Prostate gland (tissue), 2 donors: ENCODE measurements around the gene HMGCR. TPM values are rescaled to one million over a fixed set of nuclear protein-coding genes. Genes with fewer than 3 reads are reported as not detected.

Source experiments
- DNase-seq: peaks from one replicate; pipeline ENCODE4 v3.0.0-alpha.2; 2019; ENCODE audit warnings: low spot score
- H3K27ac ChIP-seq, 2 donors: fragments of 200-600 bp; sonication (generic); 2 replicates each; pipeline ENCODE4 v1.5.1; 2017 to 2019
- H3K27me3 ChIP-seq: fragments of 200-600 bp; sonication (generic); replicated peaks from 2 replicates; pipeline ENCODE4 v1.5.1; 2019; ENCODE audit not compliant: insufficient read depth
- H3K36me3 ChIP-seq, 2 donors: fragments of 200-600 bp; sonication (generic); 1 replicate in 1 of 2; 2 replicates in 1 of 2; pipeline versions ENCODE4 v1.5.1 to v1.8.1; 2017 to 2019
- H3K4me1 ChIP-seq: fragments of 200-600 bp; sonication (generic); replicated peaks from 2 replicates; pipeline ENCODE4 v1.5.1; 2019
- H3K4me3 ChIP-seq, 2 donors: fragments of 200-600 bp; sonication (generic); 2 replicates each; pipeline ENCODE4 v1.5.1; 2017 to 2019
- H3K9me3 ChIP-seq: fragments of 200-600 bp; sonication (generic); 2 replicates; pipeline ENCODE4 v1.5.1; 2017
- CTCF ChIP-seq, 4 experiments: fragments of 200-600 bp in 2 of 4; fragments of 450-650 bp in 2 of 4; sonication (generic) in 2 of 4; IDR thresholded peaks; 1 replicate in 3 of 4; 2 replicates in 1 of 4; pipeline ENCODE4 v1.5.1; 2016 to 2019; ENCODE audit warnings: antibody characterized with exemption in 4 of 4, mild to moderate bottlenecking in 2 of 4, moderate library complexity in 2 of 4
- POLR2A ChIP-seq: fragments of 450-650 bp; IDR thresholded peaks from one replicate; pipeline ENCODE4 v1.6.1; 2016; ENCODE audit warnings: antibody characterized with exemption, mild to moderate bottlenecking
- POLR2AphosphoS5 ChIP-seq: sonication (generic); formaldehyde crosslinking; IDR thresholded peaks from one replicate; pipeline ENCODE4 v1.6.1; 2017; ENCODE audit warnings: antibody characterized with exemption
- WGBS: methylation state at CpG from one replicate; pipeline ENCODE4 v1.1.5; 2018; 5-methylcytosine and 5-hydroxymethylcytosine counted together
- intact Hi-C: fragments of 100-400 bp; cut with DNase I; formaldehyde crosslinking; loops from one replicate; pipeline ENCODE4 v1.14.2; 2022
- total RNA-seq, 2 donors: library from RNA; depleted of rRNA; stranded (reverse); fragments of >200 nt; gene quantifications; one replicate each; pipeline ENCODE4 v1.1.0, GENCODE V29; 2016

Gene HMGCR
- total RNA-seq, 2 donors from 2014 or later: 20.6 to 38.2 TPM

GRCh38 chr5:75335952-75336614, 937 bp upstream of the HMGCR start:
- Histone ChIP-seq H3K36me3 (no peaks in the 10 kb centered on the region), H3K4me3 (peak overlapping the region; percentile 97 to 99), H3K9me3 (no peaks in the 10 kb centered on the region), H3K27me3 (no peaks in the 10 kb centered on the region), H3K27ac (peak overlapping the region; percentile 94 to 97), H3K4me1 (peaks cover 3% of the 10 kb centered on the region)
- WGBS: 2% methylated on average over 12 of the region's 12 CpGs
- peak; percentile 20 to 63 (median 38) for TF ChIP-seq CTCF (IDR thresholded peaks at IDR 0.05)
- TF ChIP-seq POLR2A: no peak
- peak; percentile 62 for TF ChIP-seq POLR2AphosphoS5
- intact Hi-C loops: no loop called here
- peak; percentile 51 for DNase-seq

DNA sequence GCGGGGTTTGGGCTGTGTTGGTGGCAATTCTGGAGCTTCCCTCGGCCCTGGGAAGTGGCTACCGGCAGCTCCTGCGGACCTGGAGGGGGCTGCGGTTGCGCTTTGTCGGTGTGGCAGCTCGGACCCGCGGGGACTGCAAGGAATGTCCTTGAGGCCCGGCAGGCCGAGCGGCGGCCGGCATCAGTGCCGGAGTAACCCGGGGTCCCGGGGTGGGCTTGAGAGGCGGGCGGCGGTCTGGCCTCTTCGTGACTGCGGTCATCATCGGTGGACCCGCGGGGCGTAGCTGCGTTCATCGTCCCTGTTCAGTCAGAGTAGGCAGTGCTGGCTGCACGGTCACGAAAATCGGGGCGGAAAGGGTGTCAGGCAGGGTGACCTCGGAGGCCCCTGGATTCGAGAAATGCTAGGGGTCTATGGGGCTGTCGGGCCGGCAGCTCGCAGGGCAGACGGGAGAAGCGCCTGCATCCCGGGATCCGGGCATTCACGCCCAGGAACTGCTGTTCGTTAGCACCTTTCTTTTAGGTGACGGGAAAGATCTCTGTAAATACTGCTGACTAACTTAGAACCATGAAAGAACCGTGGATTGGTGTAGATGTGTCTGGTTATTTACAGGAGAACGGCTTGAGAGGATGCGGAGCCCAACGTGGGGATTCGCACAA, 474 bp downstream of the HMGCR start:
- Histone ChIP-seq H3K4me1 (peaks cover 3% of the 10 kb centered on the region), H3K27me3 (no peaks in the 10 kb centered on the region), H3K27ac (peak overlapping the region; percentile 94 to 97), H3K4me3 (peak overlapping the region; percentile 97 to 99), H3K9me3 (no peaks in the 10 kb centered on the region), H3K36me3 (no peaks in the 10 kb centered on the region)
- WGBS: under 1% methylated on average over 48 of the region's 50 CpGs
- intact Hi-C loops: no loop called here
- TF ChIP-seq CTCF (IDR thresholded peaks at IDR 0.05) (no peak), POLR2A (no peak), POLR2AphosphoS5 (no peak)
- DNase-seq: peak; percentile 19

GRCh38 chr5:75338408-75338807, 1.4 kb downstream of the HMGCR start:
- no peak for DNase-seq
- no peaks in the 10 kb centered on the region for H3K27me3 ChIP-seq
- peak overlapping the region in 1 of 2 donors; percentile 97 for H3K4me3 ChIP-seq
- peak overlapping the region in 1 of 2 donors; percentile 94 for H3K27ac ChIP-seq
- H3K4me1 ChIP-seq: peaks cover 3% of the 10 kb centered on the region
- no peaks in the 10 kb centered on the region for H3K36me3 ChIP-seq
- TF ChIP-seq CTCF (IDR thresholded peaks at IDR 0.05) (no peak), POLR2A (no peak), POLR2AphosphoS5 (no peak)
- intact Hi-C loops: no loop called here
- H3K9me3 ChIP-seq: no peaks in the 10 kb centered on the region
- WGBS: 58% methylated on average over 2 of the region's 2 CpGs

- intact Hi-C loops: no loop called here
- H3K27ac ChIP-seq: no peak overlapping the region
- no peaks in the 10 kb centered on the region for H3K36me3 ChIP-seq
- no peaks in the 10 kb centered on the region for H3K27me3 ChIP-seq
- TF ChIP-seq POLR2AphosphoS5: no peak
- no peak for TF ChIP-seq CTCF (IDR thresholded peaks at IDR 0.05)
- no peak for TF ChIP-seq POLR2A
- DNase-seq: no peak
- H3K9me3 ChIP-seq: no peaks in the 10 kb centered on the region
- WGBS: 60% methylated on average over 3 of the region's 3 CpGs
- H3K4me1 ChIP-seq: peaks cover 3% of the 10 kb centered on the region
- H3K4me3 ChIP-seq: no peak overlapping the region
Measured at GRCh38 chr5:75340714-75341478, 3.9 kb downstream of the HMGCR start.
